DOHH2 (cell line): Measurements from ENCODE around the gene LBX2.

ENCODE experiments used
- H3F3A ChIP-seq: fragments of 200-600 bp; sonication (generic), shearing (Covaris generic); 2 replicates; pipeline ENCODE4 v1.6.0; 2016; ENCODE audit warnings: antibody characterized with exemption, mild to moderate bottlenecking; ENCODE audit not compliant: control insufficient read depth, insufficient read depth
- H3K27ac ChIP-seq: fragments of 200-600 bp; sonication (generic); 2 replicates; pipeline ENCODE4 v1.5.1; 2014; ENCODE audit warnings: low read depth, mild to moderate bottlenecking, low read length, moderate library complexity
- H3K27me3 ChIP-seq: fragments of 200-600 bp; sonication (generic); 2 replicates; pipeline ENCODE4 v1.6.1; 2014; ENCODE audit warnings: mild to moderate bottlenecking, low read length, mixed read lengths; ENCODE audit not compliant: control insufficient read depth
- H3K36me3 ChIP-seq: fragments of 200-600 bp; sonication (generic); 2 replicates; pipeline ENCODE4 v1.6.1; 2014; ENCODE audit warnings: mild to moderate bottlenecking, low read length, moderate library complexity, mixed read lengths; ENCODE audit not compliant: control insufficient read depth
- H3K4me1 ChIP-seq: fragments of 200-600 bp; sonication (generic); 2 replicates; pipeline ENCODE4 v1.6.1; 2014; ENCODE audit warnings: mild to moderate bottlenecking, low read length, mixed read lengths; ENCODE audit not compliant: control insufficient read depth
- H3K4me2 ChIP-seq: fragments of 200-600 bp; sonication (generic); 2 replicates; pipeline ENCODE4 v1.6.0; 2014; ENCODE audit warnings: mild to moderate bottlenecking, low read length, moderate library complexity
- H3K4me3 ChIP-seq: fragments of 200-600 bp; sonication (generic); 2 replicates; pipeline ENCODE4 v1.5.1; 2014; ENCODE audit warnings: mild to moderate bottlenecking, low read length, mixed read lengths
- H3K79me2 ChIP-seq: fragments of 200-600 bp; sonication (generic); 2 replicates; pipeline ENCODE4 v1.6.1; 2014; ENCODE audit warnings: mild to moderate bottlenecking, low read length, mixed read lengths; ENCODE audit not compliant: control insufficient read depth
- H3K9me2 ChIP-seq: fragments of 200-600 bp; sonication (generic); replicated peaks from 2 replicates; pipeline ENCODE4 v1.6.1; 2014; ENCODE audit warnings: mild to moderate bottlenecking, low read length, mixed read lengths; ENCODE audit not compliant: control insufficient read depth
- H3K9me3 ChIP-seq: fragments of 200-600 bp; sonication (generic); 2 replicates; pipeline ENCODE4 v1.6.1; 2014; ENCODE audit warnings: antibody characterized with exemption, low read length, mixed read lengths; ENCODE audit not compliant: control insufficient read depth, insufficient read depth
- H4K20me1 ChIP-seq: fragments of 200-600 bp; sonication (generic); 2 replicates; pipeline ENCODE4 v1.6.0; 2014; ENCODE audit warnings: low read depth, mild to moderate bottlenecking, antibody characterized with exemption, low read length, moderate library complexity; ENCODE audit not compliant: control insufficient read depth, insufficient read depth
- CTCF ChIP-seq: fragments of 200-600 bp; sonication (generic); IDR thresholded peaks from one replicate; pipeline ENCODE4 v1.5.1; 2014; ENCODE audit warnings: antibody characterized with exemption, mild to moderate bottlenecking, low read depth, low read length; ENCODE audit not compliant: poor library complexity, severe bottlenecking
- EZH2phosphoT487 ChIP-seq: fragments of 200-600 bp; sonication (generic); IDR thresholded peaks from 2 replicates; pipeline ENCODE4 v1.6.1; 2017; ENCODE audit warnings: borderline replicate concordance, mild to moderate bottlenecking, antibody characterized with exemption, low read length, moderate library complexity, mixed read lengths

LBX2 gene

GRCh38 chr2:74537140-74537539, 37.7 kb upstream of the LBX2 start:
- TF ChIP-seq CTCF: no peak
- no peak for TF ChIP-seq EZH2phosphoT487

GRCh38 chr2:74536166-74536950, 37.0 kb upstream of the LBX2 start:
- Histone ChIP-seq H3K4me2 (no peak overlapping the region), H3K27ac (no peak overlapping the region), H4K20me1 (no peaks in the 10 kb centered on the region), H3K79me2 (peaks cover 2% of the 10 kb centered on the region), H3K4me1 (peaks cover 10% of the 10 kb centered on the region), H3K9me2 (no peaks in the 10 kb centered on the region), H3K27me3 (peaks cover 25% of the 10 kb centered on the region), H3K9me3 (no peaks in the 10 kb centered on the region), H3K36me3 (peaks cover 20% of the 10 kb centered on the region), H3K4me3 (no peak overlapping the region), H3F3A (peaks cover 7% of the 10 kb centered on the region; the same call in 1 of the 2 replicates)
- no peak for TF ChIP-seq CTCF
- TF ChIP-seq EZH2phosphoT487: no peak

More at GRCh38 chr2:74537140-74537539, 37.7 kb upstream of the LBX2 start:
- Histone ChIP-seq H3K9me3 (no peaks in the 10 kb centered on the region), H3K4me2 (no peak overlapping the region), H3K27ac (no peak overlapping the region), H3K27me3 (peaks cover 25% of the 10 kb centered on the region), H3F3A (peaks cover under 1% of the 10 kb centered on the region; the same call in 1 of the 2 replicates), H3K4me3 (no peak overlapping the region), H3K9me2 (no peaks in the 10 kb centered on the region), H4K20me1 (no peaks in the 10 kb centered on the region), H3K36me3 (peaks cover 12% of the 10 kb centered on the region), H3K79me2 (no peaks in the 10 kb centered on the region), H3K4me1 (0 out of 2 replicates have a peak, but pooled peaks cover 3% of the 10 kb centered on the region)

- Histone ChIP-seq H3K36me3 (peaks cover 27% of the 10 kb centered on the region), H3K9me3 (no peaks in the 10 kb centered on the region)
Observed at GRCh38 chr2:74535440-74535965, 36.1 kb upstream of the LBX2 start.

More at GRCh38 chr2:74535440-74535965, 36.1 kb upstream of the LBX2 start:
- H3K27ac ChIP-seq: no peak overlapping the region
- peaks cover 25% of the 10 kb centered on the region for H3K27me3 ChIP-seq
- no peaks in the 10 kb centered on the region for H3K9me2 ChIP-seq
- H3K79me2 ChIP-seq: peaks cover 10% of the 10 kb centered on the region
- peaks cover 7% of the 10 kb centered on the region; the same call in 1 of the 2 replicates for H3F3A ChIP-seq
- H3K4me1 ChIP-seq: peaks cover 19% of the 10 kb centered on the region
- H4K20me1 ChIP-seq: no peaks in the 10 kb centered on the region
- H3K4me3 ChIP-seq: no peak overlapping the region
- no peak overlapping the region for H3K4me2 ChIP-seq
- TF ChIP-seq EZH2phosphoT487 (no peak), CTCF (no peak)
